T-cell (primary cell): ENCODE results near the gene TPRG1. TPM values are rescaled to one million over a fixed set of nuclear protein-coding genes. Genes with fewer than 3 reads are reported as not detected.

Experiments used
- ATAC-seq, 4 experiments: fragments of 200-7000 bp in 3 of 4; fragments of 150-1000 bp in 1 of 4; cut with Tn5 transposase; replicated peaks in 1 of 4; 1 replicate in 3 of 4; 2 replicates in 1 of 4; pipeline ENCODE4 v1.10.0; 2021; ENCODE audit warnings: moderate library complexity in 3 of 4, mild to moderate bottlenecking in 2 of 4, moderate number of reproducible peaks in 1 of 4
- CTCF ChIA-PET, 2 donors: fragments of 300-600 bp; sonication (Branson Sonifier 250); formaldehyde crosslinking; loops; one replicate each; lab custom pipeline; 2022; ENCODE audit warnings: antibody characterized with exemption in 2 of 2; lab: Charles Lee
- POLR2A ChIA-PET, 2 donors: fragments of 300-600 bp; sonication (Branson Sonifier 250); formaldehyde crosslinking; loops; one replicate each; lab custom pipeline; 2022; ENCODE audit warnings: antibody characterized with exemption in 2 of 2; lab: Charles Lee
- DNase-seq, 35 experiments: peaks; one replicate each; pipeline versions ENCODE4 v3.0.0 to v3.0.0-alpha.2; 2013 to 2023
- H3K27ac ChIP-seq: one replicate; pipeline ENCODE4 v1.5.1; 2013; ENCODE audit warnings: low read length
- H3K27me3 ChIP-seq, 2 experiments: replicated peaks in 1 of 2; 1 replicate in 1 of 2; 2 replicates in 1 of 2; pipeline versions ENCODE4 v1.6.1 to v1.7.0; 2013; ENCODE audit warnings: low read length in 1 of 2, mixed read lengths in 1 of 2; ENCODE audit not compliant: control insufficient read depth in 2 of 2, insufficient read depth in 2 of 2; ENCODE audit errors: extremely low read depth in 1 of 2
- H3K36me3 ChIP-seq, 2 donors: 1 replicate in 1 of 2; 2 replicates in 1 of 2; pipeline versions ENCODE4 v1.6.1 to v1.7.0; 2013; ENCODE audit warnings: low read length in 1 of 2; ENCODE audit not compliant: control insufficient read depth in 2 of 2, insufficient read depth in 1 of 2; ENCODE audit errors: extremely low read depth in 1 of 2
- H3K4me1 ChIP-seq, 2 experiments: 1 replicate in 1 of 2; 2 replicates in 1 of 2; pipeline versions ENCODE4 v1.6.1 to v1.7.0; 2013; ENCODE audit warnings: low read length in 2 of 2, mixed read lengths in 1 of 2; ENCODE audit not compliant: insufficient read depth in 2 of 2, control insufficient read depth in 1 of 2; ENCODE audit errors: extremely low read depth in 1 of 2
- H3K4me3 ChIP-seq, 2 donors: 1 replicate in 1 of 2; 2 replicates in 1 of 2; pipeline versions ENCODE4 v1.5.1 to v1.7.0; 2013; ENCODE audit warnings: mild to moderate bottlenecking in 2 of 2, low read length in 1 of 2, moderate library complexity in 1 of 2; ENCODE audit not compliant: control insufficient read depth in 1 of 2; ENCODE audit errors: extremely low read depth in 1 of 2
- H3K9me3 ChIP-seq: 2 replicates; pipeline ENCODE4 v1.7.0; 2013
- H3K27ac Mint-ChIP-seq, 2 donors: one replicate each; pipeline ENCODE4 v1.8.0; 2020 to 2021; ENCODE audit warnings: mild to moderate bottlenecking in 2 of 2, mixed read lengths in 2 of 2
- H3K27me3 Mint-ChIP-seq, 2 donors: one replicate each; pipeline ENCODE4 v1.8.0; 2021 to 2022; ENCODE audit warnings: mixed read lengths in 2 of 2
- H3K36me3 Mint-ChIP-seq: one replicate; pipeline ENCODE4 v1.8.0; 2021; ENCODE audit warnings: mixed read lengths
- H3K4me1 Mint-ChIP-seq, 3 donors: one replicate each; pipeline ENCODE4 v1.8.0; 2020 to 2022; ENCODE audit warnings: mixed read lengths in 3 of 3, mild to moderate bottlenecking in 1 of 3
- H3K4me3 Mint-ChIP-seq, 3 donors: one replicate each; pipeline ENCODE4 v1.8.0; 2020 to 2022; ENCODE audit warnings: mild to moderate bottlenecking in 3 of 3, mixed read lengths in 3 of 3, moderate library complexity in 3 of 3
- H3K9me3 Mint-ChIP-seq, 3 donors: one replicate each; pipeline ENCODE4 v1.8.0; 2020 to 2022; ENCODE audit warnings: mixed read lengths in 3 of 3
- WGBS: methylation state at CpG from one replicate; pipeline ENCODE4 v1.1.5; 2013; ENCODE audit warnings: missing lambda C conversion rate; ENCODE audit not compliant: insufficient coverage; 5-methylcytosine and 5-hydroxymethylcytosine counted together
- total RNA-seq, 35 experiments: library from RNA in 6 of 35; stranded (reverse) in 6 of 35; fragments of 120-200 nt in 1 of 35; gene quantifications; one replicate each; pipeline versions ENCODE4 v1.2.1 to v1.2.4 and lab custom pipeline; 2013 to 2026

Gene TPRG1
- total RNA-seq, 5 donors from 2014 or later (not counting 1 experiment from before 2014, with no cell fraction given), result 5.6 to 28.4 (median 15.5) TPM

GRCh38 chr3:189368384-189368783, 196.6 kb downstream of the TPRG1 start:
- Histone ChIP-seq H3K9me3 (no peaks in the 10 kb centered on the region), H3K4me3 (no peak overlapping the region), H3K36me3 (no peaks in the 10 kb centered on the region), H3K27me3 (no peaks in the 10 kb centered on the region), H3K4me1 (no peaks in the 10 kb centered on the region), H3K27ac (no peak overlapping the region)
- H3K27me3 Mint-ChIP-seq, result no peaks in the 10 kb centered on the region
- H3K9me3 Mint-ChIP-seq, result peaks cover 0 to 2% (median 0%) of the 10 kb centered on the region in 3 donors
- 79% methylated on average over 2 of the region's 4 CpGs for WGBS
- no peak for ATAC-seq
- ChIA-PET CTCF (no interaction called here), POLR2A (no interaction called here)
- no peaks in the 10 kb centered on the region for H3K36me3 Mint-ChIP-seq
- DNase-seq, result no peak
- H3K4me1 Mint-ChIP-seq, result peaks cover 0 to 7% (median 1%) of the 10 kb centered on the region in 3 donors
- H3K4me3 Mint-ChIP-seq, result no peak overlapping the region
- no peak overlapping the region for H3K27ac Mint-ChIP-seq

GRCh38 chr3:189369636-189370035, 197.9 kb downstream of the TPRG1 start:
- no peaks in the 10 kb centered on the region for H3K9me3 ChIP-seq
- Mint-ChIP-seq H3K9me3 (peaks cover 0 to 2% (median 0%) of the 10 kb centered on the region in 3 donors), H3K4me1 (peaks cover 0 to 7% (median 1%) of the 10 kb centered on the region in 3 donors), H3K27me3 (no peaks in the 10 kb centered on the region), H3K36me3 (no peaks in the 10 kb centered on the region), H3K4me3 (no peak overlapping the region), H3K27ac (no peak overlapping the region)
- WGBS, result 83% methylated on average over 3 of the region's 5 CpGs
- H3K27me3 ChIP-seq, result no peaks in the 10 kb centered on the region
- DNase-seq (no peak), ATAC-seq (no peak)
- no peaks in the 10 kb centered on the region for H3K4me1 ChIP-seq
- H3K4me3 ChIP-seq, result no peak overlapping the region
- ChIA-PET POLR2A (interaction anchor here in 1 of 2 donors (1.0 kb wide), 1 partner anchor 14 kb away, joined by 3 read pairs; no protein-coding TSS in a partner anchor), CTCF (no interaction called here)
- H3K27ac ChIP-seq, result no peak overlapping the region
- no peaks in the 10 kb centered on the region for H3K36me3 ChIP-seq

- Histone ChIP-seq H3K27ac (no peak overlapping the region), H3K4me3 (no peak overlapping the region), H3K4me1 (no peaks in the 10 kb centered on the region), H3K36me3 (no peaks in the 10 kb centered on the region), H3K27me3 (no peaks in the 10 kb centered on the region), H3K9me3 (no peaks in the 10 kb centered on the region)
- ChIA-PET CTCF (interaction anchor here in 1 of 2 donors (0.5 kb wide), 1 partner anchor 1705 kb away, joined by 3 read pairs; no protein-coding TSS in a partner anchor), POLR2A (no interaction called here)
- DNase-seq (no peak), ATAC-seq (no peak)
- WGBS, result no CpG with 5 or more reads among the region's 3 CpGs
- Mint-ChIP-seq H3K4me1 (peaks cover 0 to 7% (median 1%) of the 10 kb centered on the region in 3 donors), H3K36me3 (no peaks in the 10 kb centered on the region), H3K9me3 (peaks cover 0 to 7% (median 4%) of the 10 kb centered on the region in 3 donors), H3K27me3 (no peaks in the 10 kb centered on the region), H3K27ac (no peak overlapping the region), H3K4me3 (no peak overlapping the region)
These were observed 200.5 kb downstream of the TPRG1 start for GRCh38 chr3:189372243-189372642.
